ENCODE measurements around the gene UNC45A.
"Not testable (repeated sequence)": the region's sequence is repeated elsewhere in the genome, so short reads cannot be mapped to it uniquely, and the experiment has no call there.

UNC45A gene

DNA sequence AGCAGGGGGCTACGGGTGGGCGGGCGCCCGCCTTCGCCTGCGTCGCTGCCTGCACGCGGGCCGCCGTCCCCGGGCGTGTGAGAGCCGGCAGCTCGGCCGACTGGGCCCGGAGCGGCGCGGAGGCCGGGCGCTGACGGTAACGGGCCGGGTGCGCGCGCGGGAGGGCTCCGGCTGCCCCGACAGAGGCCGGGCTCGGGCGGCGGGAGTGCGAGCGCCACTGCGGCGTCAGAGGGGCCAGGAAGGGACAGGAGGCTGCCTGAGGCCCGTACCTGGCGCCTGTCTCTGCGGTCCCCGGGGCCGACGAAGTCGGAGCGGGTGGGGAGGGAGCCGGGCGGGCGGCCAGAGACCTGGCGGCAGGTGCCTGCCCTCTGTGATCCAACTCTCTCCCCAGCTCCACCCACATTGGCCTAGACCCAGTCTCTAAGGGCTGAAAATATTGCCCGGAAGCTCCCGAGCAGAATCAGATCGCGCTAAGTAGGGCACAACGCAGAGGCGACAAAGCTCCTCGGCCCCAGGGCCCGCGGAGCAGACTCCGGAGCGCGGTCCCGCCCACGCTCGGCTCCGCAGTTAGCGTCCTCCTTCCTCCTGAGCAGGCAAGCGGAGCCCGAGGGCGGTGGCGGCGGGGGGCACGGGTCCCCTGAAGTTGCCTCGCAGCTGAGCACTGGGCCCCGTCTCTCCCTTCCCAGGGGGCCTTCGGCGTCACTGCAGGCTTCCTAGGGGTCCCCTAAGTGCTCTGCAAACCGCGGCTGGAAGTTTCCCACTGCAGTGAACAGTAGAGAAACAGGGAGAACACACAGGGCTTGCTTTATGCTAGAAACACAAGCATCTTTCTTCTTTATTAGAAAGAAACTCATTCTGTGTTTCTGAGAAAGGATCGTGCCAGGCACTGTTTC, 32.0 kb upstream of the UNC45A start, which contains the start of gene MAN2A2:
MAN2A2 (plus strand) TSS at position 463 of the 893 bp plus-strand sequence. CDS start 906 bp downstream, outside the sequence.
- no peak for DNase-seq (ENCODE audit: low read depth)

- DNase-seq (ENCODE audit: low read depth), result no peak
These were observed 31.1 kb upstream of the UNC45A start for GRCh38 chr15:90903733-90904536.

DNA sequence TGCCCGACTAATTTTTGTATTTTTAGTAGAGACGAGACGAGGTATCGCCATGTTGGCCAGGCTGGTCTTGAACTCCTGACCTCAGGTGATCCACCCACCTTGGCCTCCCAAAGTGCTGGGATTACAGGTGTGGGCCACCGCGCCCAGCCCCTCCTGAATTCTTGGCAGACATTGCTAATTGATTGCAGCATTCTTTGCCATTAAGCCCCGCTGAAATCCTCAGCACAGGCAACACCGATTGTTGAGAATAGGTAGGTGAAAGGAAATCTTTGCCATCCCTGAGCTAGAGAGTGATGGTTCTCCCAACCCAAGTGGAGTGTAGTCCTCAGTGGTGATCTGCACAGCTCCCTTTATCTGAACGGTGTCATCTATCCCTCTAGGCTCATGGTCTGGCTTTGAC, 30.3 kb upstream of the UNC45A start:
- DNase-seq (ENCODE audit: low read depth), result no peak

GRCh38 chr15:90905306-90906180, 29.5 kb upstream of the UNC45A start:
- DNase-seq (ENCODE audit: low read depth), result no peak

DNA sequence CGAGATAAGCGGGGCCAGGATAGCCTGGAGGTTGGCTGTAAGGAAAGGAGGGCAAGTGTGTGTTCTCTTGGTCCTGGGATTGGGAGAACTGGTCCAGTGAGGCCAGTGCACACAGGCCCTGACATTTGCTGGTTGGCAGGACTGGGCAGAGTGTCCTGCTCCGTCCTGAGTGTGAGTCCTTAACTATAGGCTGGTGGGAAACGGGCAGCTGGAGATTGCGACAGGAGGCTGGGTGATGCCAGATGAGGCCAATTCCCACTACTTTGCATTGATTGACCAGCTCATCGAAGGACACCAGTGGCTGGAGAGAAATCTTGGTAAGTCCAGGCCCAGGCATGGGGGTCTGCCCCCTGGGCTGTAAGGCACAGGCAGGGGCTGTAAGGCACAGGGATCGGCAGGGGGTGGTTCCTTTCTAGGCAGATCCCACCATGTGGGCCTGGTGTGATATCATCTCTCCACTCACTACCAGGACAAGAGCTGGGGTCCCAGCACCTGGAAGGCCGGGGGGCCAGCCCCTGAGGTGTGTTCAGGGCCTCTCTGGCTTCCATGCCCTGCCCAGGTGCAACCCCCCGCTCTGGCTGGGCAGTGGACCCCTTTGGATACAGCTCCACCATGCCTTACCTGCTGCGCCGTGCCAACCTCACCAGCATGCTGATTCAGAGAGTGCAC, 28.8 kb upstream of the UNC45A start:
- no peak for DNase-seq (ENCODE audit: low read depth)

GRCh38 chr15:90907051-90907660, 27.9 kb upstream of the UNC45A start:
- DNase-seq (ENCODE audit: low read depth), result no peak

- no peak for DNase-seq (ENCODE audit: low read depth)
These were observed 27.1 kb upstream of the UNC45A start for GRCh38 chr15:90907838-90908507.

DNA sequence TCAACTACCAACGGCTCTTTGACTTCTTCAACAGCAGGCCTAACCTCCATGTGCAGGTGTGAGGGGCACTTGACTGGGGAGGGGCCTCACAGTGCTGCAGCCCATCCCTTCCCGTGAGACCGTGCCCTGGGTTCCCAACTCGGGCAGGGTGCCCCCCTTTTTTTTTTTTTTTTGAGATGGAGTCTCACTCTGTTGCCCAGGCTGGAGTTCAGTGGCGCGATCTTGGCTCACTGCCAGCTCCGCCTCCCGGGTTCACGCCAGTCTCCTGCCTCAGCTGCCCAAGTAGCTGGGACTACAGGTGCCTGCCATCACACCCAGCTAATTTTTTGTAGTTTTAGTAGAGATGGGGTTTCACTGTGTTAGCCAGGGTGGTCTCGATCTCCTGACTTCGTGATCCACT, 25.6 kb upstream of the UNC45A start:
- not testable (repeated sequence) for DNase-seq (ENCODE audit: low read depth)

- DNase-seq (ENCODE audit: low read depth), result no peak
These were observed 25.1 kb upstream of the UNC45A start for GRCh38 chr15:90909976-90910375.

- no peak for DNase-seq (ENCODE audit: low read depth)
These were observed 24.4 kb upstream of the UNC45A start for GRCh38 chr15:90910441-90911301.

DNA sequence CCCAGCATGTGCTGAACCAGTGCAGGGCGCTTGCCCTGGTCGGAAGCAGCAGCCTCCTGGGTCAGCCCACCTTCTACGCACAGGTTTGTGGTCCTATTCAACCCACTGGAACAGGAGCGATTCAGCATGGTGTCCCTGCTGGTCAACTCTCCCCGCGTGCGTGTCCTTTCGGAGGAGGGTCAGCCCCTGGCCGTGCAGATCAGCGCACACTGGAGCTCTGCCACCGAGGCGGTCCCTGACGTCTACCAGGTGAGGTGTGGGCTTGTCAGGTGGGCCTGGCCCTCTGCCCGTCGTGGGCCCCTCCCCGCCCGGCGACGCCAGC, 23.8 kb upstream of the UNC45A start:
- no peak for DNase-seq (ENCODE audit: low read depth)

DNA sequence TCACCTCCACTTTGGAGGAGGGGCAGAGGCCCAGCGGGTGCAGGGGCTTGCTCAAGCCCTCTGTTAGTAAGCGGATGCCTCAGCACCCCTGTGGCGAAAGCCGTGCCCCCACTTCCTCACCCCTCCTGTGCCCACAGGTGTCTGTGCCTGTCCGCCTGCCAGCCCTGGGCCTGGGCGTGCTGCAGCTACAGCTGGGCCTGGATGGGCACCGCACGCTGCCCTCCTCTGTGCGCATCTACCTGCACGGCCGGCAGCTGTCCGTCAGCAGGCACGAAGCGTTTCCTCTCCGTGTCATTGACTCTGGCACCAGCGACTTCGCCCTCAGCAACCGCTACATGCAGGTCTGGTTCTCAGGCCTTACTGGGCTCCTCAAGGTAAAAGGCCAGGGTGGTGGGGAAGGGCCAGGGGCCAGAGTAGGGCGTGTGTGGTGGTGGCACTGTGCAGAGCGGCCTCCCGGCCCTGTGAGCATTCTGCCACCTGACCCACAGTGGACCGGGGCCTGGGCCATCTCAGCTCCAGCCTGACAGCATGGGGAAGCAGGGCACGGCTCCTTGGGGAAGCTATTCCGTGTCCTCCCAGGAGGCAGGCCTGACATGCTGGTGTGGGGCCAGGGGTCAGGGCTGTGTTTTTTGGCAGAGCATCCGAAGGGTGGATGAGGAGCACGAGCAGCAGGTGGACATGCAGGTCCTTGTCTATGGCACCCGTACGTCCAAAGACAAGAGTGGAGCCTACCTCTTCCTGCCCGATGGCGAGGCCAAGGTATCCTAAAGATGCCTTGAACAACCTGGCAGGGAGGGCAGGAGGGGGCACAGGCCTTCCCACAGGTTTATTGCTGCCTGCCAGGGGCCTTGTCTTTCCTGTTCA, 22.9 kb upstream of the UNC45A start:
- DNase-seq (ENCODE audit: low read depth), result no peak

- no peak for DNase-seq (ENCODE audit: low read depth)
These were observed 22.4 kb upstream of the UNC45A start for GRCh38 chr15:90912770-90913075.

- DNase-seq (ENCODE audit: low read depth), result no peak
These were observed 21.6 kb upstream of the UNC45A start for GRCh38 chr15:90913398-90913944.

GRCh38 chr15:90914305-90915080, 20.6 kb upstream of the UNC45A start:
- DNase-seq (ENCODE audit: low read depth), result no peak

- DNase-seq (ENCODE audit: low read depth), result no peak
These were observed 19.8 kb upstream of the UNC45A start for GRCh38 chr15:90915216-90915807.

GRCh38 chr15:90915808-90916440, 19.2 kb upstream of the UNC45A start:
- DNase-seq (ENCODE audit: low read depth), result no peak

Data from GM04504 (cell line).